GM18519 (cell line): Measurements from ENCODE around the gene CYTH2.

ENCODE experiments used
- ATAC-seq: cut with Tn5 transposase; IDR thresholded peaks from one replicate; pipeline ENCODE4 v1.9.1; 2021; ENCODE audit warnings: mild to moderate bottlenecking, moderate library complexity; ENCODE audit not compliant: unreplicated experiment, low FRiP score

The CYTH2 gene

GRCh38 chr19:48492925-48493717 is 24.0 kb downstream of the CYTH2 start:
- peak; percentile 45 for ATAC-seq

GRCh38 chr19:48493718-48494401 is 24.7 kb downstream of the CYTH2 start:
- ATAC-seq = peak; percentile 5

- ATAC-seq = no peak
Observed at GRCh38 chr19:48495396-48495795, 26.2 kb downstream of the CYTH2 start.

- ATAC-seq = no peak
Observed at GRCh38 chr19:48496959-48497727, 28.0 kb downstream of the CYTH2 start.

- no peak for ATAC-seq
Observed at GRCh38 chr19:48497728-48498594, 28.8 kb downstream of the CYTH2 start.

GRCh38 chr19:48498595-48499311 is 29.6 kb downstream of the CYTH2 start:
- ATAC-seq = no peak

GRCh38 chr19:48499316-48500090 is 30.3 kb downstream of the CYTH2 start:
- no peak for ATAC-seq

- ATAC-seq = no peak
Observed at GRCh38 chr19:48500830-48501493, 31.8 kb downstream of the CYTH2 start.

GRCh38 chr19:48501494-48502349 is 32.6 kb downstream of the CYTH2 start:
- ATAC-seq = no peak

GRCh38 chr19:48502350-48503018 is 33.3 kb downstream of the CYTH2 start:
- no peak for ATAC-seq

- no peak for ATAC-seq
Observed at GRCh38 chr19:48506138-48506733, 37.1 kb downstream of the CYTH2 start.

- ATAC-seq = no peak
Observed at GRCh38 chr19:48507911-48508439, 38.8 kb downstream of the CYTH2 start.

- no peak for ATAC-seq
Observed at GRCh38 chr19:48508729-48509411, 39.7 kb downstream of the CYTH2 start.

- ATAC-seq = no peak
Observed at GRCh38 chr19:48509467-48510194, 40.5 kb downstream of the CYTH2 start.
